SK-N-MC (cell line): Measurements from ENCODE around the gene MMP1.

ENCODE experiments used
- EZH2 ChIP-seq: fragments of 200-600 bp; sonication (generic); IDR thresholded peaks from one replicate; pipeline ENCODE4 v1.6.1; 2017; ENCODE audit warnings: antibody characterized with exemption
- POLR2AphosphoS5 ChIP-seq: IDR thresholded peaks from 2 replicates; pipeline ENCODE4 v1.6.1; 2012; ENCODE audit warnings: mild to moderate bottlenecking, low read depth, low read length, borderline replicate concordance

DNA sequence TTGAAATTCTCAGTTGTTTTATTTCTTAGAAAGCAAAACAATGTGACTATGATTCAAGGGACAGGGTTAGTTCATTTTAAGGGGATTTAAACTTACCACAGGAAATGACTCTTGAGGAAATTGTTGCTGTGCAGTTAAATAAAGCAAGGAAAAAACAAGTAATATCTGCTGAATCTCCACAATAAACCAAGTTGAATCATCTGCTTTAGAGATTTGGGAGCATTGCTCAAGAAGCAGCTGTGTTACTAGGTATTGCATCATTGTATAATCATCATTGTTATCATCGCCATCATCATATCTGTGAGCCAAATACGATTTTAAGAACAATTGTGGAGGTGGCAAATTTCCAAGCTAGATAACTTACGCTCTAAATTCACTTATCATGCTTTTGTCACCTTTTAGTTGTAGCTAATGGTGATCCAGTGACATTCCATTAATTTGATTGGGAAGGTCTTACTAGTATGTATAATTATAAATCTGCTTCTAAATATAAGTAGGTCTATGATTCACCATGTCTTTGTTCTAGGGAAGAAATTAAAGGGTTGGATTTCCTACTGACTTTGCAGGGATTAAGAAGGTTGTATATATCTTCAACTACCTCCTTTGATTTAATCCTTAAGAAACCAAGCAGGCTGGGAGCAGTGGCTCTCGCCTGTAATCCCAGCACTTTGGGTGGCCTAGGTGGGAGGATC, 37.5 kb downstream of the MMP1 start:
- TF ChIP-seq EZH2 (no peak), POLR2AphosphoS5 (no peak; the same call in 1 of the 2 replicates)
